SK-N-MC (cell line): ENCODE results near the gene KDM6A.

Source experiments
- EZH2 ChIP-seq: fragments of 200-600 bp; sonication (generic); IDR thresholded peaks from one replicate; pipeline ENCODE4 v1.6.1; 2017; ENCODE audit warnings: antibody characterized with exemption
- FOXP2 ChIP-seq: optimal IDR thresholded peaks from 2 replicates; pipeline ENCODE3; 2011; ENCODE audit warnings: mild to moderate bottlenecking, moderate library complexity; ENCODE audit not compliant: insufficient read depth; ENCODE audit errors: extremely low read length, control extremely low read depth
- POLR2AphosphoS5 ChIP-seq: IDR thresholded peaks from 2 replicates; pipeline ENCODE4 v1.6.1; 2012; ENCODE audit warnings: mild to moderate bottlenecking, low read depth, low read length, borderline replicate concordance

- TF ChIP-seq POLR2AphosphoS5 (no peak), EZH2 (no peak), FOXP2 (no peak)
These were observed 44.9 kb upstream of the KDM6A start for GRCh38 chrX:44828008-44828605.
